WTC11 (cell line): ENCODE data around the gene SCYGR4. TPM values are rescaled to one million over a fixed set of nuclear protein-coding genes. Genes with fewer than 3 reads are reported as not detected.

ENCODE experiments used
- ATAC-seq: fragments of 200-7000 bp; cut with Tn5 transposase; 2 replicates; pipeline ENCODE4 v1.10.0; 2021; ENCODE audit warnings: mild to moderate bottlenecking, moderate library complexity
- CTCF ChIA-PET: fragments of 300-600 bp; sonication (Branson Sonifier 250); formaldehyde crosslinking; loops from one replicate; lab custom pipeline; 2021; ENCODE audit warnings: antibody characterized with exemption; lab: Charles Lee
- POLR2A ChIA-PET: fragments of 350-600 bp; sonication (Branson Sonifier 250); formaldehyde crosslinking; loops from one replicate; lab custom pipeline; 2021; ENCODE audit warnings: antibody characterized with exemption; lab: Charles Lee
- DNase-seq: peaks from one replicate; pipeline ENCODE4 v3.0.0; 2021; ENCODE audit warnings: low spot score
- H3K27ac Mint-ChIP-seq: 2 replicates; pipeline ENCODE4 v1.8.0; 2021; ENCODE audit warnings: mixed read lengths
- H3K27me3 Mint-ChIP-seq: 2 replicates; pipeline ENCODE4 v1.8.0; 2021; ENCODE audit warnings: low read depth, mild to moderate bottlenecking, moderate library complexity, mixed read lengths
- H3K36me3 Mint-ChIP-seq: 2 replicates; pipeline ENCODE4 v1.8.0; 2021; ENCODE audit warnings: mixed read lengths
- H3K4me1 Mint-ChIP-seq: 2 replicates; pipeline ENCODE4 v1.8.0; 2022; ENCODE audit warnings: mixed read lengths
- H3K4me3 Mint-ChIP-seq: 2 replicates; pipeline ENCODE4 v1.8.0; 2021; ENCODE audit warnings: mild to moderate bottlenecking, moderate library complexity, mixed read lengths
- H3K9me3 Mint-ChIP-seq: 2 replicates; pipeline ENCODE4 v1.8.0; 2021; ENCODE audit warnings: mixed read lengths
- AFF4 ChIP-seq: sonication (generic); formaldehyde crosslinking; IDR thresholded peaks from 2 replicates; pipeline ENCODE4 v1.8.1; 2023; ENCODE audit warnings: mild to moderate bottlenecking, missing genetic modification reagents, borderline replicate concordance
- ATF6 ChIP-seq: sonication (generic); formaldehyde crosslinking; IDR thresholded peaks from 2 replicates; pipeline ENCODE4 v1.8.1; 2023; ENCODE audit warnings: mild to moderate bottlenecking, missing genetic modification reagents
- CBFB ChIP-seq: sonication (generic); formaldehyde crosslinking; IDR thresholded peaks from 2 replicates; pipeline ENCODE4 v1.8.1; 2022; ENCODE audit warnings: mild to moderate bottlenecking, low read depth, missing genetic modification reagents
- CREM ChIP-seq: sonication (generic); formaldehyde crosslinking; IDR thresholded peaks from 2 replicates; pipeline ENCODE4 v1.8.1; 2022; ENCODE audit warnings: mild to moderate bottlenecking, missing genetic modification reagents, moderate library complexity
- E2F5 ChIP-seq: sonication (generic); formaldehyde crosslinking; IDR thresholded peaks from 2 replicates; pipeline ENCODE4 v1.8.1; 2022; ENCODE audit warnings: mild to moderate bottlenecking, moderate library complexity, missing genetic modification reagents
- HMGXB4 ChIP-seq: sonication (generic); formaldehyde crosslinking; IDR thresholded peaks from 2 replicates; pipeline ENCODE4 v1.8.1; 2023; ENCODE audit warnings: mild to moderate bottlenecking, moderate library complexity, missing genetic modification reagents
- SP1 ChIP-seq: sonication (generic); formaldehyde crosslinking; conservative IDR thresholded peaks from 2 replicates; pipeline ENCODE4 v1.8.1; 2022; ENCODE audit warnings: missing genetic modification reagents
- USF2 ChIP-seq: sonication (generic); formaldehyde crosslinking; IDR thresholded peaks from 2 replicates; pipeline ENCODE4 v1.8.1; 2023; ENCODE audit warnings: mild to moderate bottlenecking, missing genetic modification reagents, moderate library complexity
- ZNF416 ChIP-seq: fragments of 250-450 bp; sonication (Bioruptor Pico); IDR thresholded peaks from 2 replicates; pipeline ENCODE4 v1.9.0; 2021; ENCODE audit warnings: mild to moderate bottlenecking, inconsistent platforms
- total RNA-seq: library from RNA; stranded (reverse); gene quantifications from 3 replicates; pipeline ENCODE4 v1.2.3, GENCODE V29; 2021
- TF ChIP-seq, protein P1 (sequence below): fragments of 250-450 bp; sonication (Bioruptor Pico); conservative IDR thresholded peaks from 2 replicates; pipeline ENCODE4 v1.9.0; 2021; ENCODE audit warnings: mild to moderate bottlenecking

SCYGR4 gene
- total RNA-seq, 1 experiment from 2014 or later, result not detected

- TF ChIP-seq USF2 (no peak), CBFB (CRISPR knock-in tag) (no peak)
- TF ChIP-seq, protein P1, sequence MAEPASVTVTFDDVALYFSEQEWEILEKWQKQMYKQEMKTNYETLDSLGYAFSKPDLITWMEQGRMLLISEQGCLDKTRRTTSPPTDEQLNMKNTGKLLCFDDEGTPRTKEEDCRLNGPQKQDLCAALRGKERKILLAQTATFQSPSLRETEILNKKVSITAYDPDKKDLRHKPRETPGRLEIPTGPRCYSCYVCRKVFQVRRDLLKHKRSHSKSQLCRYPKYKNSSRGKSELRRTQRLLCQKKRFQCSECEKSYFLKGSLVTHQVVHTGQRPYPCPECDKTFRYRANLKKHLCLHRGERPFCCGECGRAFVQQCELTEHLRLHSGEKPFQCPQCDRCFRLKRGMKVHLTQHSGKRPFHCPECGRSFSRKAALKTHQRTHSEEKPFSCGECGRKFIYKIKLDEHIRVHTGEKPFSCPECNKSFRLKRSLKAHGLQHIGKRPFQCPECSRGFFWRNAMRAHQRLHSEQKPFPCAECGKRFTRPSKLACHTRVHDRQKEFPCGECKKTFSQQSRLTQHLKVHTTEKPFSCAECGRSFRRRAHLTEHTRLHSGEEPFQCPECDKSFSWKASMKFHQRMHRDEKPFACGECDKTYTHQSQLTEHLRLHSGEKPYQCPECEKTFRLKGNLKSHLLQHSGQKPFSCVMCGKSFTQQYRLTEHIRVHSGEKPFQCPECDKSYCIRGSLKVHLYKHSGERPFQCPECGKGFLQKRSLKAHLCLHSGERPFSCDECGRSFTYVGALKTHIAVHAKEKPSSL (CRISPR knock-in tag), result no peak
Measured at GRCh38 chr2:227576110-227576509, 41.2 kb upstream of the SCYGR4 start (continued).

- ATAC-seq (no peak), DNase-seq (no peak)
- H3K36me3 Mint-ChIP-seq, result no peaks in the 10 kb centered on the region
- H3K4me3 Mint-ChIP-seq, result no peak overlapping the region
- H3K27me3 Mint-ChIP-seq, result no peaks in the 10 kb centered on the region
- H3K27ac Mint-ChIP-seq, result no peak overlapping the region
- CTCF ChIA-PET, result no interaction called here
- H3K9me3 Mint-ChIP-seq, result peaks cover 11% of the 10 kb centered on the region
- no peak for TF ChIP-seq E2F5 (CRISPR knock-in tag)
- TF ChIP-seq SP1 (CRISPR knock-in tag), result no peak
- no peak for TF ChIP-seq AFF4 (CRISPR knock-in tag)
- TF ChIP-seq ATF6 (CRISPR knock-in tag), result no peak
- TF ChIP-seq ZNF416 (CRISPR knock-in tag), result no peak
- TF ChIP-seq HMGXB4 (CRISPR knock-in tag), result no peak
- POLR2A ChIA-PET, result no interaction called here
- H3K4me1 Mint-ChIP-seq, result peaks cover 3% of the 10 kb centered on the region
Measured at GRCh38 chr2:227576812-227577211, 40.5 kb upstream of the SCYGR4 start.

- POLR2A ChIA-PET, result no interaction called here
- no peaks in the 10 kb centered on the region for H3K27me3 Mint-ChIP-seq
- CTCF ChIA-PET, result no interaction called here
- H3K9me3 Mint-ChIP-seq, result peaks cover 19% of the 10 kb centered on the region
- H3K36me3 Mint-ChIP-seq, result peaks cover 7% of the 10 kb centered on the region
- DNase-seq (no peak), ATAC-seq (no peak)
- no peak for TF ChIP-seq CREM
- H3K4me1 Mint-ChIP-seq, result peaks cover 3% of the 10 kb centered on the region
- no peak overlapping the region for H3K27ac Mint-ChIP-seq
- H3K4me3 Mint-ChIP-seq, result no peak overlapping the region
Measured at GRCh38 chr2:227577555-227577954, 39.7 kb upstream of the SCYGR4 start.
